CD4-positive, alpha-beta T cell treated with Interferon alpha-2 for 1 hour (primary cell): ENCODE results near the gene KLK3.
"Not testable (repeated sequence)": the region's sequence is repeated elsewhere in the genome, so short reads cannot be mapped to it uniquely, and the experiment has no call there.

Experiments used
- DNase-seq, 2 donors: peaks; one replicate each; pipeline ENCODE4 v3.0.0-alpha.2; 2020 to 2022

KLK3 gene

GRCh38 chr19:50854636-50855410 is at the start of gene KLK3:
Gene KLK3 (plus strand): TSS chr19:50854915. CDS start chr19:50854956, 41 bp downstream.
- DNase-seq = no peak

- no peak for DNase-seq
These were observed 45.9 kb upstream of the KLK3 start for GRCh38 chr19:50808856-50809255.

- DNase-seq = not testable (repeated sequence)
These were observed 43.0 kb upstream of the KLK3 start for GRCh38 chr19:50811622-50812238.

GRCh38 chr19:50812474-50812873 is 42.2 kb upstream of the KLK3 start:
- no peak for DNase-seq

- DNase-seq = no peak
These were observed 39.8 kb upstream of the KLK3 start for GRCh38 chr19:50814883-50815282.

- DNase-seq = no peak
These were observed 39.3 kb upstream of the KLK3 start for GRCh38 chr19:50815439-50815838.

- DNase-seq = peak; percentile 32 to 50
These were observed 36.5 kb upstream of the KLK3 start for GRCh38 chr19:50817941-50818858.

- DNase-seq = no peak
These were observed 35.7 kb upstream of the KLK3 start for GRCh38 chr19:50818859-50819472.

- no peak for DNase-seq
These were observed 35.1 kb upstream of the KLK3 start for GRCh38 chr19:50819636-50820035.

- DNase-seq = no peak
These were observed 34.6 kb upstream of the KLK3 start for GRCh38 chr19:50820086-50820485.

GRCh38 chr19:50820549-50821247 is 34.0 kb upstream of the KLK3 start:
- no peak for DNase-seq

- DNase-seq = no peak
These were observed 33.5 kb upstream of the KLK3 start for GRCh38 chr19:50821248-50821612.

- no peak for DNase-seq
These were observed 33.1 kb upstream of the KLK3 start for GRCh38 chr19:50821622-50822021.

GRCh38 chr19:50822661-50823208 is 32.0 kb upstream of the KLK3 start:
- no peak for DNase-seq

- DNase-seq = no peak
These were observed 31.2 kb upstream of the KLK3 start, which contains the start of gene KLK1 for GRCh38 chr19:50823389-50824042. Gene KLK1 (minus strand): TSS chr19:50823787. CDS start chr19:50823748, 39 bp downstream.

GRCh38 chr19:50826492-50827240 is 28.0 kb upstream of the KLK3 start:
- DNase-seq = no peak

GRCh38 chr19:50827476-50827875 is 27.2 kb upstream of the KLK3 start:
- no peak for DNase-seq

GRCh38 chr19:50829801-50830200 is 24.9 kb upstream of the KLK3 start:
- DNase-seq = no peak

- DNase-seq = no peak
These were observed 24.3 kb upstream of the KLK3 start for GRCh38 chr19:50830266-50831025.

GRCh38 chr19:50831026-50831396 is 23.7 kb upstream of the KLK3 start:
- DNase-seq = no peak
